ENCODE measurements around the gene SLC9A9.

Gene SLC9A9

DNA sequence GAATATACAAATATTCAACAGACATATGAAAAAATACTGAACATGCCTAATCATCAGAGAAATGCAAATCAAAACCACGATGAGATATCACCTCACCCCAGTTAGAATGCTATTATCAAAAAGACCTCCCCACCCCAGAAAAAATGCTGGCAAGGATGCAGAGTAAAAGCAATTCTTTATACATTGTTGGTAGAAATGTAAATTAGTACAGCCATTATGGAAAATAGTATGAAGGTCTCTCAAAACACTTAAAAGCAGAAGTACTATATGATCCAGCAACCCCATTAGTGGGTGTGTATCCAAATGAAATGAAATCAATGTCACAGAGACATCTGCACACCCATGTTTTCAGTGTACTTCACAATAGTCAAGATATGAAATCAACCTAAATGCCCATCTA, 420.0 kb downstream of the SLC9A9 start:
- DNase-seq (ENCODE audit: low read depth in 1 of 2, low spot score in 1 of 2) = no peak

DNA sequence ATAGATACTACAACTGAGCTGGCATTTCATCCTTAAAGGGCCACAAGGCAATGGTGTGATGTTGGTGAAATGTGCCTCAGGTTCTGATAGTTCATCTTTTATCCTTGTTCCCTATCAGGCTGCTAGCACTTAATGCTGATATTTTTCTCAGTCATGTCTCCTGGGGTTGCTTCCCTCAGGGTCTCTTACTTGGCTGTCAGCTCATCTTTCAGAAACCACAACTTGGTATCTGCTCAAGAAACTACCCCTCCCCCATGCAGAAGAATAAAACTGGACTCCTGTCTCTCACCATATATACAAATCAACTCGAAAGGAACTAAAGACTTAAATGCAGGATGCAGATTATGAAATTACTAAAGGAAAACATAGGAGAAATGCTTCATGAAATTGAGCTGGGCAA, 420.6 kb downstream of the SLC9A9 start:
- no peak for DNase-seq (ENCODE audit: low read depth in 1 of 2, low spot score in 1 of 2)

DNA sequence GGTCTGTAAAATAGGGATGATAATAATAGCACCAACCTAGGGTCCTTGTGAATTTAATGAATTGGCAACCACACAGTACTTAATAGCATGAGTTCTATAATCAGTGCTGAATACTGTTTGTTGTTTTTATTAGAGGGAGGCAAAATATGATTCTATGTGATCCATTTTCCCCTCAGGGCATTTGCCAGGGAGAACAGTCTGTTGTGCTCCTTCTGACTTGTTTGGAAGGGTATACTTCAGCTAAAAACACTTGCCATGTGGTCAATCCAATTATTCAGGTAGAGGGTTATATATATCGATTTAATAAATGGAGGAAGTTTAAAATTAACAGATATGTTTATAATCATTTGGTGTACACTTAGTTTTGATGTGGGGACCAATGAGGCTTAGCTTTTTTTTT, 423.4 kb downstream of the SLC9A9 start:
- no peak for DNase-seq (ENCODE audit: low read depth in 1 of 2, low spot score in 1 of 2)

GRCh38 chr3:143421556-143421955, 426.7 kb downstream of the SLC9A9 start:
- no peak for DNase-seq (ENCODE audit: low read depth in 1 of 2, low spot score in 1 of 2)

GRCh38 chr3:143419611-143420010, 428.7 kb downstream of the SLC9A9 start:
- no peak for DNase-seq (ENCODE audit: low read depth in 1 of 2, low spot score in 1 of 2)

DNA sequence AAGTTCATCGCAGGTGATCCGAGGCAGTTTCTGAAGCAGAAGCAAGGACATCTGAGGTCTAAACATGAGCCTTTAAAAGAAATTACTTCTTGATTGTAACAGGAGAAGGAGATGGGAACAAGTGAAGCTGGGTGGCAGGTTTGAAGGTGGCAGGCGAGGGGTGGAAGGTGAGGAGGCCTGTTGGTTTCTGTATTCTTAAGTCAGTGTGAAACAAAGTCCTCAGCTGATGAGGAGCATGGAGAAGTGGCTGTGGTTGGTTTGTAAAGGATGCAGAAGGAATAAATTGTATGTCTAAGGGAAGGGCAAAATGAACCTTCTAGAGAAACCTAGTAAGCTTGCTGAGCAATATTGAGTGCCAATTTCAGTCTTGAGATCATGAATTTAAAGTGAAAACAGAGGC, 429.9 kb downstream of the SLC9A9 start:
- no peak for DNase-seq (ENCODE audit: low read depth in 1 of 2, low spot score in 1 of 2)

- DNase-seq (ENCODE audit: low read depth in 1 of 2, low spot score in 1 of 2) = no peak
Observed at GRCh38 chr3:143416229-143416628, 432.0 kb downstream of the SLC9A9 start.

GRCh38 chr3:143414571-143415253, 433.6 kb downstream of the SLC9A9 start:
- DNase-seq (ENCODE audit: low read depth in 1 of 2, low spot score in 1 of 2) = no peak

GRCh38 chr3:143413372-143413771, 434.9 kb downstream of the SLC9A9 start:
- no peak for DNase-seq (ENCODE audit: low read depth in 1 of 2, low spot score in 1 of 2)

GRCh38 chr3:143412084-143412483, 436.2 kb downstream of the SLC9A9 start:
- no peak for DNase-seq (ENCODE audit: low read depth in 1 of 2, low spot score in 1 of 2)

DNA sequence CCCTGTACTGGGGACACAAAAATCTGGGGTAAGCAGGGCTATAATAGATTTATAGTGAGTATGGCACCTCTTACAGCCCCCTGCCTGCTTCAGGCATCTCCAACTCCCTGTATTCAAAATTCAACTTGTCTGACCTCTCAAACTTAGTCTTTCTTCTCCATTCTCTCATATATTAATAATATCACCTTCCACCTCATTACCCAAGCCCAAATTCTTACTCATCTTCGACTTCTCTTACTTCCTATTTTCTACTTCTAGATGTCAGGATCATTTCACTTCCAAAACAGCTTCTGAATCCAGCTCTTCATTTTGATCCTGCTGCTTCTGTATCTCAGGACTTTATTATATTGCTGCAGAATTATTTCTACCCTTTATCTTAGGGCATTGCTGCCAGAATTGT, 438.0 kb downstream of the SLC9A9 start:
- no peak for DNase-seq (ENCODE audit: low read depth in 1 of 2, low spot score in 1 of 2)

DNA sequence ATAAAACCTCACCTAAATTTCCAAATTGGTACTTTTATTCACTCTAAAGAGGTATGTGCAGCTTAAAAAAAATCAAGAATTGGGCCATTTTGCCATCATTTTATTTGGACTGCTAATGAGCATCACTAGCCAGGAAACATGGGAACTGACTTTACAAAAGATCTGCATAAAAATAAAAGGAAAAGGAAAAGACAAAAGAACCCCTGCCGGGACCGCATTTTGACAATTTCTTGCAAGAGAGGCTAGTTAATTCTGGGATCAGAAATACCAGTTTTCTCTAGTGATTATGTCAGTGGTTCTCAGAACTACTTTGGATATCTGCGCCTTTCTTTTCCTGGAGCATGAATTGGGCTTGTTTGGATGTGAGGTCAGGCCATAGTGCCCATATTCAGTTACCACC, 439.5 kb downstream of the SLC9A9 start:
- DNase-seq (ENCODE audit: low read depth in 1 of 2, low spot score in 1 of 2) = no peak

DNA sequence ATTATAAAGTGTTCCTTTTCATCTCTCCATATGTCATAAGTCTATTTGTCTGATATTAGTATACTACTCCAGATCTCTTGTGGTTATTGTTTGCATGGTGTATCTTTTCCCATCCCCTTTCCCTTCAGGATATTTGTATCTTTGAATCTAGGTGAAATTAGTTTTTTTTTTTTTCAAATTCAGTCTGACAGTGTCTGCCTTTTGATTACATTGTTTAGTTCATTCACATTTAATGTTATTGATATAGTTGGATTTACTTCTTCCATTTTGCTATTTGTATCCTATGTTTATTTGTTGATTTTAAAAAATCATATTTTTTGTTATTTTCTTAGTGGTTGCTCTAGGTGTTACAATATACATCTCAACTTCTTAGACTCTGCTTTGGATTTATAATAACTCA, 445.7 kb downstream of the SLC9A9 start:
- no peak for DNase-seq (ENCODE audit: low read depth in 1 of 2, low spot score in 1 of 2)

DNA sequence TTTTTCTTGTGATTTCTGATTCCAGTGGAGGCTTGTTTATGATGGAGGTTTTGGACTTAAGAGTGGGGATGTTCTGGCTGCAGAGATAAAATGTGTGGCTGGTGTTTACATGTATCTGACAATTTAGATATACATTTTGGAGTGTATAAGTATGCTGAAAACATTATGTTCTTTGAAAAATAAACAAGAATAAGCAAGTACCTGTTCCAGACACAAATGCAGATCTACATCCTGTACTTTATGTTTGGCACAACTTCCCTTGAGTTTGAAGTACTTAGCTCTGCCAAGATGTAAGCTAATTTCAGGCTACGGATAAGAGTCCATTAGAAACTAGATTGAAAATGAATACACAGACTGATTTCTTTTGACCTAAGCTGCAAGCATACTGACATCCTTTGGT, 451.5 kb downstream of the SLC9A9 start:
- DNase-seq (ENCODE audit: low read depth in 1 of 2, low spot score in 1 of 2) = no peak

DNA sequence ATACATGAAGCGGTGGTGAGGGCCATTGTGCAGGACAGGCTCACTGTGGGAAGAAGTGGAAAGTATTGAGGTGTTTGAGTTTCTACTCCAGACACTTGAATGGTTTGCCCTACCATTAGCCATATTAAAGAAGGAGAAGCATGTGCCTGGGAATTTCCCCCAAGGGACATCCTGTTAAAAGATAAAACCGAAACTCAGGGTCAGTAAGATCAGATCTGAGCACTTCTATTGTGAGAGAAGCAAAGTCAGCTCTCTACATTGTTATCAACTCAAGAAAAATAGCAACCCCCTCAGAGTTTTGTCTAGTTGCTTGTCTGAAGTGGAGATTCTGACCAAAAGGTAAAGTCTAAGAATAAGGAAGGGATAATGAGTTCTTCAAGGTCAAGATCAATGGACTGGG, 458.9 kb downstream of the SLC9A9 start:
- DNase-seq (ENCODE audit: low read depth in 1 of 2, low spot score in 1 of 2) = no peak

GRCh38 chr3:143387425-143387824, 460.8 kb downstream of the SLC9A9 start:
- DNase-seq (ENCODE audit: low read depth in 1 of 2, low spot score in 1 of 2) = no peak

DNA sequence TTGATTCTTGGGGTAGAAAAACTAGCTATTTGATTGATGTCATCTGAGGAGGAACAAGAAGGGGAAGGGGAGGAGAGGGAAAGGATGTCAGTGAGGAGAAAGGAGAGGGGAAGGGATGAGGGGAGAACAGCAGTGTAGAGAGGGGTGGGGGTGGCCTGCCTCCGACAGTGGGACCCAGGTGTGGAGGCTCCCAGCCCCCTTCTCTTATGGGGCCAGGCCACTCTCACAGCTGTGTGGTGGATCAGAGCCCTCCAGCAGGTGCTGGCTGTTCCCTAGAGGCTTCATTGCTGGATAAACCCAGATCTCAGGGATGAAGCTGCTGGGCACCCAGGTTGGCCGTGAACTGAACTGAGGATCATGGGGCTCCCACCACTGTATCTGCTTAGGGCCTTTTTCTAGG, 464.2 kb downstream of the SLC9A9 start:
- DNase-seq (ENCODE audit: low read depth in 1 of 2, low spot score in 1 of 2) = no peak

DNA sequence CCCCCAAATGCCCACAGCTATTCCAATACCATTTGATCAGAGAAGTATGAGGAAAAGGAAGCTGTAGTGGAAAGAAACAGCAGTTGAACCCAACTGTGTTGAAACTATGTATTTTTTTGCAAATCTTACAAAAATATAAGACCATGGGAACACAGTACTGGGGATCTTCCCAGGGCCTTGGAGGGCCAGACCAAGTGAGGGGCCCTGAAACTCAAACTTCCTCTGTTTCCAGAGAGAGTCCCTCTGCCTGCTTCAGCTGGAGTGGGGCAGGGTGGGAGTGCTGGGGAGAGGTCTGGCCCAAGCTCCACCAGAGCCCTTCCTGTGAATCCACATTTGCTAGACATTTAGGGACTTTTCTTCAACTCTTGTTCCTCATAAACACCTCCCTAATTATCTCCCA, 464.8 kb downstream of the SLC9A9 start:
- DNase-seq (ENCODE audit: low read depth in 1 of 2, low spot score in 1 of 2) = no peak

- no peak for DNase-seq (ENCODE audit: low read depth in 1 of 2, low spot score in 1 of 2)
Observed at GRCh38 chr3:143382816-143383215, 465.5 kb downstream of the SLC9A9 start.

GRCh38 chr3:143380449-143380848, 467.8 kb downstream of the SLC9A9 start:
- DNase-seq (ENCODE audit: low read depth in 1 of 2, low spot score in 1 of 2) = no peak

- no peak for DNase-seq (ENCODE audit: low read depth in 1 of 2, low spot score in 1 of 2)
Observed at GRCh38 chr3:143375698-143376097, 472.6 kb downstream of the SLC9A9 start.

DNA sequence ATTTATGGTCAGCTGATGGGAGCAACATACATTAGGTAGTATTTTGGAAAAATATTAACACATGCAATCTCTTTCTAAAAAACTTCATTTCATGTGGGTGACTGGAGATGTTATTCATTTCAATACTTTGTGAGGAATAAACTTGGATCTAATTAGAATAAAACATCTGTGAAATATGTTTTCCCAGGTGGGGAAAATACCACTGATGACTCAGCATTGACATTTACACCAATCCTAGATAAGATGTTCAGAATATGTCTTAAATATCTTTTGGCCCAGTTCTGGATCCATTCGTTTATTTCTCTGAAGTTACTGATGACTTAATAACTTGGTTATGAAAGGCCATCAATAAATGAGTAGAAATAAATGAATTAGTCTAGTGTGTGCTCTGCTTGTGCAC, 481.1 kb downstream of the SLC9A9 start:
- no peak for DNase-seq (ENCODE audit: low read depth in 1 of 2, low spot score in 1 of 2)

- no peak for DNase-seq (ENCODE audit: low read depth in 1 of 2, low spot score in 1 of 2)
Observed at GRCh38 chr3:143366672-143367071, 481.6 kb downstream of the SLC9A9 start.

GRCh38 chr3:143363949-143364348, 484.3 kb downstream of the SLC9A9 start:
- DNase-seq (ENCODE audit: low read depth in 1 of 2, low spot score in 1 of 2) = no peak
